Tibial artery (tissue), 4 donors: Measurements from ENCODE around the gene CASTOR1.

Experiments used
- DNase-seq, 2 donors: peaks; one replicate each; pipeline ENCODE4 v3.0.0-alpha.2; 2019
- H3K27ac ChIP-seq, 2 donors: fragments of 200-600 bp; sonication (generic) in 1 of 2; 1 replicate in 1 of 2; 2 replicates in 1 of 2; pipeline ENCODE4 v1.5.1; 2018 to 2019; ENCODE audit warnings: mild to moderate bottlenecking in 1 of 2
- H3K27me3 ChIP-seq, 2 donors: fragments of 200-600 bp; sonication (generic) in 1 of 2; one replicate each; pipeline versions ENCODE4 v1.5.1 to v1.6.0; 2016 to 2019
- H3K36me3 ChIP-seq, 3 donors: fragments of 200-600 bp; sonication (generic) in 2 of 3; one replicate each; pipeline ENCODE4 v1.5.1; 2016 to 2019; ENCODE audit warnings: mild to moderate bottlenecking in 2 of 3
- H3K4me1 ChIP-seq, 4 donors: fragments of 200-600 bp; sonication (generic) in 2 of 4; 1 replicate in 3 of 4; 2 replicates in 1 of 4; pipeline ENCODE4 v1.5.1; 2016 to 2019
- H3K4me3 ChIP-seq, 2 donors: fragments of 200-600 bp; sonication (generic) in 1 of 2; 1 replicate in 1 of 2; 2 replicates in 1 of 2; pipeline ENCODE4 v1.5.1; 2018 to 2019; ENCODE audit warnings: mild to moderate bottlenecking in 2 of 2
- H3K9me3 ChIP-seq, 3 donors: fragments of 200-600 bp; sonication (generic) in 1 of 3; one replicate each; pipeline ENCODE4 v1.5.1; 2016 to 2019
- CTCF ChIP-seq, 2 experiments: fragments of 200-600 bp in 1 of 2; fragments of 450-650 bp in 1 of 2; IDR thresholded peaks; one replicate each; pipeline ENCODE4 v1.5.1; 2017 to 2019; ENCODE audit warnings: antibody characterized with exemption in 2 of 2, mild to moderate bottlenecking in 1 of 2, moderate library complexity in 1 of 2
- intact Hi-C: fragments of 100-400 bp; cut with DNase I; formaldehyde crosslinking; loops from one replicate; pipeline ENCODE4 v1.15.0; 2023; ENCODE audit warnings: low total_unique reads

CASTOR1 gene

GRCh38 chr22:30317778-30318177 lies 28.5 kb upstream of the CASTOR1 start:
- intact Hi-C loops: no loop called here

GRCh38 chr22:30315962-30316576 lies 26.8 kb upstream of the CASTOR1 start:
- no peak for DNase-seq
- no peak for TF ChIP-seq CTCF (IDR thresholded peaks at IDR 0.05)
- Histone ChIP-seq H3K9me3 (no peaks in the 10 kb centered on the region), H3K27me3 (no peaks in the 10 kb centered on the region), H3K4me3 (no peak overlapping the region), H3K36me3 (peaks cover 0 to 22% (median 8%) of the 10 kb centered on the region in 3 donors), H3K27ac (peak overlapping the region in 1 of 2 donors; percentile 9), H3K4me1 (peaks cover under 1 to 90% (median 53%) of the 10 kb centered on the region in 4 donors)
- intact Hi-C loops: no loop called here

More at GRCh38 chr22:30317778-30318177, 28.5 kb upstream of the CASTOR1 start:
- no peak for TF ChIP-seq CTCF (IDR thresholded peaks at IDR 0.05)
- Histone ChIP-seq H3K4me3 (no peak overlapping the region), H3K27ac (peak overlapping the region in 1 of 2 donors; percentile 0), H3K27me3 (no peaks in the 10 kb centered on the region), H3K36me3 (peaks cover 0 to 22% (median 8%) of the 10 kb centered on the region in 3 donors), H3K9me3 (no peaks in the 10 kb centered on the region), H3K4me1 (peaks cover 0 to 90% (median 51%) of the 10 kb centered on the region in 4 donors)
- DNase-seq: no peak

- intact Hi-C loops: no loop called here
- Histone ChIP-seq H3K9me3 (no peaks in the 10 kb centered on the region), H3K4me1 (peaks cover 3 to 91% (median 57%) of the 10 kb centered on the region in 4 donors), H3K4me3 (no peak overlapping the region), H3K27ac (peak overlapping the region; percentile 17 to 35), H3K36me3 (peaks cover 0 to 20% (median 0%) of the 10 kb centered on the region in 3 donors), H3K27me3 (no peaks in the 10 kb centered on the region)
- no peak for DNase-seq
- TF ChIP-seq CTCF (IDR thresholded peaks at IDR 0.05): no peak
These were observed 25.6 kb upstream of the CASTOR1 start for GRCh38 chr22:30314915-30315314.

GRCh38 chr22:30313527-30314363 lies 24.4 kb upstream of the CASTOR1 start:
- intact Hi-C loops: no loop called here
- no peak for TF ChIP-seq CTCF (IDR thresholded peaks at IDR 0.05)
- no peaks in the 10 kb centered on the region for H3K27me3 ChIP-seq
- peaks cover 6 to 92% (median 63%) of the 10 kb centered on the region in 4 donors for H3K4me1 ChIP-seq
- peaks cover 0 to 13% (median 0%) of the 10 kb centered on the region in 3 donors for H3K36me3 ChIP-seq
- no peaks in the 10 kb centered on the region for H3K9me3 ChIP-seq
- H3K4me3 ChIP-seq: no peak overlapping the region
- no peak for DNase-seq
- H3K27ac ChIP-seq: peak overlapping the region in 1 of 2 donors; percentile 35

GRCh38 chr22:30312053-30312452 lies 22.7 kb upstream of the CASTOR1 start:
- H3K36me3 ChIP-seq: peaks cover 0 to 4% (median 0%) of the 10 kb centered on the region in 3 donors
- H3K27me3 ChIP-seq: no peaks in the 10 kb centered on the region
- no peak overlapping the region for H3K4me3 ChIP-seq
- intact Hi-C loops: no loop called here
- peak overlapping the region; percentile 58 to 68 for H3K27ac ChIP-seq
- DNase-seq: peak in 1 of 2 donors; percentile 48
- TF ChIP-seq CTCF (IDR thresholded peaks at IDR 0.05): no peak
- no peaks in the 10 kb centered on the region for H3K9me3 ChIP-seq
- peaks cover 8 to 92% (median 67%) of the 10 kb centered on the region in 4 donors for H3K4me1 ChIP-seq
